Measurements from ENCODE around the gene SLC35G2. TPM values are rescaled to one million over a fixed set of nuclear protein-coding genes. Genes with fewer than 3 reads are reported as not detected.

Gene SLC35G2
- polyA plus RNA-seq, 1 donor (not counting 4 experiments of a cell fraction or from before 2014, with no cell fraction given), result 1.9 TPM

- Histone ChIP-seq H3K9ac (ENCODE audit: control insufficient read depth, extremely low read depth, insufficient read depth, low read length) (no peak overlapping the region), H3K27ac (ENCODE audit: control insufficient read depth, insufficient read depth, low read length) (no peak overlapping the region), H2AFZ (ENCODE audit: control insufficient read depth, low read length) (no peak overlapping the region), H3K9me1 (ENCODE audit: control insufficient read depth, extremely low read depth, insufficient read depth, low read length) (no peaks in the 10 kb centered on the region), H3K4me2 (ENCODE audit: control insufficient read depth, extremely low read depth, insufficient read depth, low read depth, low read length) (no peak overlapping the region), H4K20me1 (ENCODE audit: control insufficient read depth, extremely low read depth, insufficient read depth, low read length) (no peaks in the 10 kb centered on the region), H3K79me2 (ENCODE audit: control insufficient read depth, insufficient read depth, low read length) (no peaks in the 10 kb centered on the region), H3K9me3 (ENCODE audit: control insufficient read depth, low read depth, low read length) (no peaks in the 10 kb centered on the region), H3K4me3 (ENCODE audit: control insufficient read depth in 2 of 3, extremely low read depth in 1 of 3, insufficient read depth in 2 of 3, low read depth in 1 of 3, low read length in 3 of 3) (no peak overlapping the region), H3K36me3 (ENCODE audit: control insufficient read depth in 2 of 2, extremely low read depth in 1 of 2, insufficient read depth in 2 of 2, low read length in 2 of 2) (no peaks in the 10 kb centered on the region), H3K4me1 (ENCODE audit: control insufficient read depth, extremely low read depth, insufficient read depth, low read length) (peaks cover 10% of the 10 kb centered on the region), H3K27me3 (ENCODE audit: control insufficient read depth, extremely low read depth, insufficient read depth, low read length) (no peaks in the 10 kb centered on the region)
- dilution Hi-C loops (cut with MboI; ENCODE audit: extremely low pct_ligation_motif_present, low sequenced_read_pairs), result no loop called here
- no peak for TF ChIP-seq EZH2 (IDR thresholded peaks at IDR 0.05; ENCODE audit: low read length)
- TF ChIP-seq, protein P1, sequence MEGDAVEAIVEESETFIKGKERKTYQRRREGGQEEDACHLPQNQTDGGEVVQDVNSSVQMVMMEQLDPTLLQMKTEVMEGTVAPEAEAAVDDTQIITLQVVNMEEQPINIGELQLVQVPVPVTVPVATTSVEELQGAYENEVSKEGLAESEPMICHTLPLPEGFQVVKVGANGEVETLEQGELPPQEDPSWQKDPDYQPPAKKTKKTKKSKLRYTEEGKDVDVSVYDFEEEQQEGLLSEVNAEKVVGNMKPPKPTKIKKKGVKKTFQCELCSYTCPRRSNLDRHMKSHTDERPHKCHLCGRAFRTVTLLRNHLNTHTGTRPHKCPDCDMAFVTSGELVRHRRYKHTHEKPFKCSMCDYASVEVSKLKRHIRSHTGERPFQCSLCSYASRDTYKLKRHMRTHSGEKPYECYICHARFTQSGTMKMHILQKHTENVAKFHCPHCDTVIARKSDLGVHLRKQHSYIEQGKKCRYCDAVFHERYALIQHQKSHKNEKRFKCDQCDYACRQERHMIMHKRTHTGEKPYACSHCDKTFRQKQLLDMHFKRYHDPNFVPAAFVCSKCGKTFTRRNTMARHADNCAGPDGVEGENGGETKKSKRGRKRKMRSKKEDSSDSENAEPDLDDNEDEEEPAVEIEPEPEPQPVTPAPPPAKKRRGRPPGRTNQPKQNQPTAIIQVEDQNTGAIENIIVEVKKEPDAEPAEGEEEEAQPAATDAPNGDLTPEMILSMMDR (optimal IDR thresholded peaks at IDR 0.05 in 1 of 3, IDR thresholded peaks at IDR 0.05 in 1 of 3, conservative IDR thresholded peaks at IDR 0.05 in 1 of 3; ENCODE audit: extremely low read depth in 1 of 3, insufficient read depth in 2 of 3, low read length in 3 of 3), result no peak
- FAIRE-seq (no peak), DNase-seq (ENCODE audit: low read depth, low spot score) (no peak)
Measured at GRCh38 chr3:136839556-136839931, 20.6 kb downstream of the SLC35G2 start.

- Histone ChIP-seq H3K9ac (ENCODE audit: control insufficient read depth, extremely low read depth, insufficient read depth, low read length) (no peak overlapping the region), H2AFZ (ENCODE audit: control insufficient read depth, low read length) (no peak overlapping the region), H3K9me3 (ENCODE audit: control insufficient read depth, low read depth, low read length) (no peaks in the 10 kb centered on the region), H3K4me2 (ENCODE audit: control insufficient read depth, extremely low read depth, insufficient read depth, low read depth, low read length) (no peak overlapping the region), H3K27me3 (ENCODE audit: control insufficient read depth, extremely low read depth, insufficient read depth, low read length) (no peaks in the 10 kb centered on the region), H4K20me1 (ENCODE audit: control insufficient read depth, extremely low read depth, insufficient read depth, low read length) (no peaks in the 10 kb centered on the region), H3K4me1 (ENCODE audit: control insufficient read depth, extremely low read depth, insufficient read depth, low read length) (peaks cover 10% of the 10 kb centered on the region), H3K36me3 (ENCODE audit: control insufficient read depth in 2 of 2, extremely low read depth in 1 of 2, insufficient read depth in 2 of 2, low read length in 2 of 2) (no peaks in the 10 kb centered on the region), H3K4me3 (ENCODE audit: control insufficient read depth in 2 of 3, extremely low read depth in 1 of 3, insufficient read depth in 2 of 3, low read depth in 1 of 3, low read length in 3 of 3) (no peak overlapping the region), H3K27ac (ENCODE audit: control insufficient read depth, insufficient read depth, low read length) (no peak overlapping the region), H3K79me2 (ENCODE audit: control insufficient read depth, insufficient read depth, low read length) (no peaks in the 10 kb centered on the region), H3K9me1 (ENCODE audit: control insufficient read depth, extremely low read depth, insufficient read depth, low read length) (no peaks in the 10 kb centered on the region)
- dilution Hi-C loops (cut with MboI; ENCODE audit: extremely low pct_ligation_motif_present, low sequenced_read_pairs), result no loop called here
- DNase-seq (ENCODE audit: low read depth, low spot score) (no peak), FAIRE-seq (no peak)
- no peak for TF ChIP-seq EZH2 (IDR thresholded peaks at IDR 0.05; ENCODE audit: low read length)
Measured at GRCh38 chr3:136840252-136840651, 21.3 kb downstream of the SLC35G2 start.

DNA sequence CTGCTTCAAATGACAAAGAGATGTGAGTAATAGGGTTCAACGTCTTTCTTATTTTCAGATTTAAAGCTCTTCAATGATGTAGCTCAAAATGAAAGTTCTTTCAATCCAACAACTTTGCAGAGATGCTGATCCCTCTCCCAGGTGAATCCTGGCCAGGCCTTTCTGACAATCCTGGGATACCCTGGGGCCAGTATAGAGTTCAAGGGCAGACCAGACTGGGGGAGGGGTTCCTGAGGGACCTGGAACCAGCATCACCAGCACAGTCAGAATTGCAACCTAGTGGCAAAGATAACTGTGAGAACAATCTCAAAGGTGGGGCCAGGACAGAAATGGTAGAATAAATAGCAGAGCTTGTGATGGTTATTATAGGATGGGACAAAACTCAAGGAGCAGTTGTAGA, 23.4 kb downstream of the SLC35G2 start:
- Histone ChIP-seq H2AFZ (ENCODE audit: control insufficient read depth, low read length) (no peak overlapping the region), H3K9ac (ENCODE audit: control insufficient read depth, extremely low read depth, insufficient read depth, low read length) (no peak overlapping the region), H3K9me3 (ENCODE audit: control insufficient read depth, low read depth, low read length) (no peaks in the 10 kb centered on the region), H3K4me3 (ENCODE audit: control insufficient read depth in 2 of 3, extremely low read depth in 1 of 3, insufficient read depth in 2 of 3, low read depth in 1 of 3, low read length in 3 of 3) (no peak overlapping the region), H3K27ac (ENCODE audit: control insufficient read depth, insufficient read depth, low read length) (no peak overlapping the region), H4K20me1 (ENCODE audit: control insufficient read depth, extremely low read depth, insufficient read depth, low read length) (no peaks in the 10 kb centered on the region), H3K27me3 (ENCODE audit: control insufficient read depth, extremely low read depth, insufficient read depth, low read length) (no peaks in the 10 kb centered on the region), H3K79me2 (ENCODE audit: control insufficient read depth, insufficient read depth, low read length) (no peaks in the 10 kb centered on the region), H3K36me3 (ENCODE audit: control insufficient read depth in 2 of 2, extremely low read depth in 1 of 2, insufficient read depth in 2 of 2, low read length in 2 of 2) (peaks cover 0 to 2% of the 10 kb centered on the region in 2 experiments), H3K4me1 (ENCODE audit: control insufficient read depth, extremely low read depth, insufficient read depth, low read length) (peaks cover 10% of the 10 kb centered on the region), H3K4me2 (ENCODE audit: control insufficient read depth, extremely low read depth, insufficient read depth, low read depth, low read length) (no peak overlapping the region), H3K9me1 (ENCODE audit: control insufficient read depth, extremely low read depth, insufficient read depth, low read length) (no peaks in the 10 kb centered on the region)
- FAIRE-seq (no peak), DNase-seq (ENCODE audit: low read depth, low spot score) (no peak)
- no peak for TF ChIP-seq EZH2 (IDR thresholded peaks at IDR 0.05; ENCODE audit: low read length)
- TF ChIP-seq, protein P1 (optimal IDR thresholded peaks at IDR 0.05 in 1 of 3, IDR thresholded peaks at IDR 0.05 in 1 of 3, conservative IDR thresholded peaks at IDR 0.05 in 1 of 3; ENCODE audit: extremely low read depth in 1 of 3, insufficient read depth in 2 of 3, low read length in 3 of 3), result no peak
- dilution Hi-C loops (cut with MboI; ENCODE audit: extremely low pct_ligation_motif_present, low sequenced_read_pairs), result no loop called here
